ENCODE measurements around the gene RIC3.

The RIC3 gene

GRCh38 chr11:8087756-8088155 lies 81.1 kb downstream of the RIC3 start:
- no peaks in the 10 kb centered on the region for H3K36me3 ChIP-seq (ENCODE audit: insufficient read depth)
- TF ChIP-seq CTCF (conservative IDR thresholded peaks at IDR 0.05; ENCODE audit: low read depth, low read length): no peak
- peaks cover 6% of the 10 kb centered on the region for H3K4me1 ChIP-seq (ENCODE audit: low read depth, poor library complexity, severe bottlenecking)
- no peak overlapping the region for H3K27ac ChIP-seq
- H3K79me2 ChIP-seq (ENCODE audit: insufficient read depth, low read depth): no peaks in the 10 kb centered on the region
- no peak overlapping the region for H3K4me3 ChIP-seq (IDR thresholded peaks at IDR 0.05; ENCODE audit: insufficient read depth, low read depth, low read length)
- H4K20me1 ChIP-seq (ENCODE audit: insufficient read depth): no peaks in the 10 kb centered on the region
- H2AFZ ChIP-seq (ENCODE audit: low read depth): no peak overlapping the region
- H3K27me3 ChIP-seq (ENCODE audit: insufficient read depth, low read depth): no peaks in the 10 kb centered on the region
- no peak overlapping the region for H3K9ac ChIP-seq
- H3K4me2 ChIP-seq: no peak overlapping the region

GRCh38 chr11:8087185-8087584 lies 81.6 kb downstream of the RIC3 start:
- no peak overlapping the region for H3K4me2 ChIP-seq
- no peak overlapping the region for H3K9ac ChIP-seq
- H3K27me3 ChIP-seq (ENCODE audit: insufficient read depth, low read depth): no peaks in the 10 kb centered on the region
- no peaks in the 10 kb centered on the region for H3K36me3 ChIP-seq (ENCODE audit: insufficient read depth)
- H4K20me1 ChIP-seq (ENCODE audit: insufficient read depth): no peaks in the 10 kb centered on the region
- H3K4me3 ChIP-seq (IDR thresholded peaks at IDR 0.05; ENCODE audit: insufficient read depth, low read depth, low read length): no peak overlapping the region
- no peak overlapping the region for H2AFZ ChIP-seq (ENCODE audit: low read depth)
- H3K4me1 ChIP-seq (ENCODE audit: low read depth, poor library complexity, severe bottlenecking): peaks cover 6% of the 10 kb centered on the region
- H3K27ac ChIP-seq: no peak overlapping the region
- TF ChIP-seq CTCF (conservative IDR thresholded peaks at IDR 0.05; ENCODE audit: low read depth, low read length): no peak
- no peaks in the 10 kb centered on the region for H3K79me2 ChIP-seq (ENCODE audit: insufficient read depth, low read depth)

- Histone ChIP-seq H3K27me3 (ENCODE audit: insufficient read depth, low read depth) (no peaks in the 10 kb centered on the region), H4K20me1 (ENCODE audit: insufficient read depth) (no peaks in the 10 kb centered on the region), H3K79me2 (ENCODE audit: insufficient read depth, low read depth) (no peaks in the 10 kb centered on the region), H3K4me1 (ENCODE audit: low read depth, poor library complexity, severe bottlenecking) (peaks cover 6% of the 10 kb centered on the region), H3K9ac (no peak overlapping the region), H3K4me3 (IDR thresholded peaks at IDR 0.05; ENCODE audit: insufficient read depth, low read depth, low read length) (no peak overlapping the region), H3K27ac (no peak overlapping the region), H2AFZ (ENCODE audit: low read depth) (no peak overlapping the region), H3K36me3 (ENCODE audit: insufficient read depth) (no peaks in the 10 kb centered on the region), H3K4me2 (no peak overlapping the region)
- TF ChIP-seq CTCF (conservative IDR thresholded peaks at IDR 0.05; ENCODE audit: low read depth, low read length): no peak
Measured at GRCh38 chr11:8086571-8086970, 82.3 kb downstream of the RIC3 start.

GRCh38 chr11:8086001-8086479 lies 82.8 kb downstream of the RIC3 start:
- no peak overlapping the region for H3K4me3 ChIP-seq (IDR thresholded peaks at IDR 0.05; ENCODE audit: insufficient read depth, low read depth, low read length)
- H3K4me2 ChIP-seq: no peak overlapping the region
- no peak for TF ChIP-seq CTCF (conservative IDR thresholded peaks at IDR 0.05; ENCODE audit: low read depth, low read length)
- H3K36me3 ChIP-seq (ENCODE audit: insufficient read depth): no peaks in the 10 kb centered on the region
- no peaks in the 10 kb centered on the region for H3K79me2 ChIP-seq (ENCODE audit: insufficient read depth, low read depth)
- H3K4me1 ChIP-seq (ENCODE audit: low read depth, poor library complexity, severe bottlenecking): peaks cover 2% of the 10 kb centered on the region
- no peaks in the 10 kb centered on the region for H4K20me1 ChIP-seq (ENCODE audit: insufficient read depth)
- no peak overlapping the region for H2AFZ ChIP-seq (ENCODE audit: low read depth)
- no peak overlapping the region for H3K27ac ChIP-seq
- no peaks in the 10 kb centered on the region for H3K27me3 ChIP-seq (ENCODE audit: insufficient read depth, low read depth)
- H3K9ac ChIP-seq: no peak overlapping the region

Data from KMS-11 (cell line).